GM23248 (cell line): ENCODE measurements around the gene FOXL1.

ENCODE experiments used
- EZH2 ChIP-seq: fragments of 200-600 bp; sonication (generic); IDR thresholded peaks from 2 replicates; pipeline ENCODE4 v1.6.1; 2018; ENCODE audit warnings: antibody characterized with exemption, mild to moderate bottlenecking; ENCODE audit not compliant: insufficient read depth, poor library complexity, severe bottlenecking
- EZH2phosphoT487 ChIP-seq: fragments of 200-600 bp; sonication (generic); IDR thresholded peaks from 2 replicates; pipeline ENCODE4 v1.6.1; 2018; ENCODE audit warnings: antibody characterized with exemption, moderate library complexity, mild to moderate bottlenecking, low read depth; ENCODE audit not compliant: insufficient read depth

DNA sequence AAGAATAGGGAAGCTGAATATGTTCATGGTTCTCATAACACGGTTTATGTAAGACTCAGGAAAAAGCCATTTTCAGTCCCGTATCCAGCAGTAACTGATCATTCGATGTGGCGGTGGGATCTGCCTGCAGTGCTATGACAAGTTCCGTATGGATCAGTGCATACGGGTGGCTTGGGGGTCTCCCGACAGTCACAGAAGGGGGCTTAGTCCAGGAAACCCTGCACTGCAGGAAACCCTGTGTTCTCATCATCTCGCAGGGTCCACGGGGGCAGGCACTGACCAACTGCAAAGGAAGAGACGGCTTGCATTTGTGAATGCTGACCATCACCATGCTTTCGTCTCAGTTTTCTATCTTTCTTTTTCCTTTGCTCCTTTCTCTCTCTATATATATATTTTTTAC is 31.1 kb upstream of the FOXL1 start:
- TF ChIP-seq EZH2 = no peak
- TF ChIP-seq EZH2phosphoT487 = no peak
